B cell (primary cell): ENCODE data around the gene SGPL1. TPM values are rescaled to one million over a fixed set of nuclear protein-coding genes. Genes with fewer than 3 reads are reported as not detected.

Experiments used
- ATAC-seq: fragments of 200-7000 bp; cut with Tn5 transposase; one replicate; pipeline ENCODE4 v1.10.0; 2021; ENCODE audit warnings: low read depth, mild to moderate bottlenecking, moderate number of reproducible peaks, moderate library complexity
- CTCF ChIA-PET: fragments of 350-600 bp; sonication (Branson Sonifier 250); formaldehyde crosslinking; loops from one replicate; lab custom pipeline; 2021; ENCODE audit warnings: antibody characterized with exemption, inconsistent platforms; lab: Charles Lee
- POLR2A ChIA-PET: fragments of 350-600 bp; sonication (Branson Sonifier 250); formaldehyde crosslinking; loops from one replicate; lab custom pipeline; 2021; ENCODE audit warnings: antibody characterized with exemption; lab: Charles Lee
- DNase-seq: peaks from one replicate; pipeline ENCODE4 v3.0.0; 2013
- H2AFZ ChIP-seq: 2 replicates; pipeline ENCODE4 v1.6.1; 2012; ENCODE audit warnings: mild to moderate bottlenecking, low read depth, low read length; ENCODE audit not compliant: insufficient read depth, poor library complexity, severe bottlenecking
- H3K27ac ChIP-seq, 2 donors: 1 replicate in 1 of 2; 2 replicates in 1 of 2; pipeline ENCODE4 v1.5.1; 2012 to 2013; ENCODE audit warnings: low read length in 2 of 2, mild to moderate bottlenecking in 2 of 2, moderate library complexity in 1 of 2
- H3K27me3 ChIP-seq, 4 experiments: fragments of 200-600 bp in 1 of 4; sonication (generic) in 1 of 4; replicated peaks in 1 of 4; 1 replicate in 2 of 4; 2 replicates in 2 of 4; pipeline versions ENCODE4 v1.6.1 to v1.7.0; 2013 to 2016; ENCODE audit warnings: low read length in 3 of 4, mild to moderate bottlenecking in 2 of 4, mixed read lengths in 1 of 4, moderate library complexity in 1 of 4; ENCODE audit not compliant: insufficient read depth in 4 of 4, control insufficient read depth in 3 of 4; ENCODE audit errors: control extremely low read depth in 1 of 4
- H3K36me3 ChIP-seq, 2 experiments: replicated peaks in 1 of 2; 1 replicate in 1 of 2; 2 replicates in 1 of 2; pipeline versions ENCODE4 v1.6.1 to v1.7.1; 2013; ENCODE audit warnings: low read length in 1 of 2; ENCODE audit not compliant: insufficient read depth in 2 of 2, control insufficient read depth in 1 of 2; ENCODE audit errors: control extremely low read depth in 1 of 2, extremely low read depth in 1 of 2
- H3K4me1 ChIP-seq, 2 donors: fragments of 200-600 bp in 1 of 2; sonication (generic) in 1 of 2; 1 replicate in 1 of 2; 2 replicates in 1 of 2; pipeline versions ENCODE4 v1.5.1 to v1.6.1; 2013 to 2017; ENCODE audit warnings: low read length in 2 of 2; ENCODE audit not compliant: control insufficient read depth in 2 of 2, insufficient read depth in 2 of 2
- H3K4me2 ChIP-seq: replicated peaks from 2 replicates; pipeline ENCODE3; 2012; ENCODE audit warnings: mild to moderate bottlenecking, low read depth, low read length; ENCODE audit not compliant: poor library complexity, severe bottlenecking
- H3K4me3 ChIP-seq, 5 experiments: fragments of 200-600 bp in 1 of 5; sonication (generic) in 1 of 5; 1 replicate in 3 of 5; 2 replicates in 2 of 5; pipeline versions ENCODE4 v1.5.1 to v1.7.0; 2011 to 2016; ENCODE audit warnings: low read length in 4 of 5, mild to moderate bottlenecking in 4 of 5, low read depth in 2 of 5, control low read depth in 1 of 5, moderate library complexity in 1 of 5; ENCODE audit not compliant: insufficient read depth in 1 of 5; ENCODE audit errors: control extremely low read depth in 1 of 5, extremely low read depth in 1 of 5
- H3K79me2 ChIP-seq: fragments of 200-600 bp; sonication (generic); one replicate; pipeline ENCODE4 v1.6.0; 2016; ENCODE audit warnings: low read length; ENCODE audit not compliant: control insufficient read depth, insufficient read depth
- H3K9ac ChIP-seq: fragments of 200-600 bp; sonication (generic); 2 replicates; pipeline ENCODE4 v1.6.1; 2017; ENCODE audit warnings: mild to moderate bottlenecking, low read length, moderate library complexity
- H3K9me3 ChIP-seq, 3 donors: one replicate each; pipeline versions ENCODE4 v1.6.1 to v1.7.1; 2013; ENCODE audit warnings: low read length in 2 of 3; ENCODE audit not compliant: control insufficient read depth in 2 of 3, insufficient read depth in 1 of 3; ENCODE audit errors: control extremely low read depth in 1 of 3
- H4K20me1 ChIP-seq: 2 replicates; pipeline ENCODE4 v1.6.0; 2012; ENCODE audit warnings: mild to moderate bottlenecking, low read length; ENCODE audit not compliant: insufficient read depth, control insufficient read depth, poor library complexity, severe bottlenecking
- H3K27ac Mint-ChIP-seq: one replicate; pipeline ENCODE4 v1.8.0; 2021; ENCODE audit warnings: mixed read lengths
- H3K27me3 Mint-ChIP-seq: one replicate; pipeline ENCODE4 v1.8.0; 2021; ENCODE audit warnings: mixed read lengths
- H3K4me1 Mint-ChIP-seq: one replicate; pipeline ENCODE4 v1.8.0; 2021; ENCODE audit warnings: mixed read lengths
- H3K4me3 Mint-ChIP-seq: one replicate; pipeline ENCODE4 v1.8.0; 2021; ENCODE audit warnings: mixed read lengths
- H3K9me3 Mint-ChIP-seq: one replicate; pipeline ENCODE4 v1.8.0; 2022; ENCODE audit warnings: mixed read lengths; ENCODE audit not compliant: insufficient read depth
- CTCF ChIP-seq: fragments of 200-600 bp; IDR thresholded peaks from one replicate; pipeline ENCODE4 v1.8.0; 2022; ENCODE audit warnings: antibody characterized with exemption, mild to moderate bottlenecking
- EZH2 ChIP-seq: IDR thresholded peaks from 2 replicates; pipeline ENCODE4 v1.6.1; 2012; ENCODE audit warnings: borderline replicate concordance, low read depth, mild to moderate bottlenecking, moderate library complexity, low read length; ENCODE audit not compliant: insufficient read depth, poor library complexity, severe bottlenecking
- WGBS: methylation state at CpG from one replicate; pipeline ENCODE4 v1.1.5; 2013; ENCODE audit warnings: missing lambda C conversion rate; ENCODE audit not compliant: insufficient coverage; 5-methylcytosine and 5-hydroxymethylcytosine counted together
- intact Hi-C: fragments of 100-400 bp; cut with micrococcal nuclease; formaldehyde crosslinking; loops from one replicate; pipeline ENCODE4 v1.10.0; 2022
- polyA plus RNA-seq: library from polyadenylated mRNA; depleted of rRNA; stranded (reverse); fragments of >200 nt; gene quantifications from 2 replicates; pipeline ENCODE4 v1.2.3, GENCODE V29; 2012
- total RNA-seq, 2 donors: library from RNA; stranded (reverse); fragments of 120-200 nt in 1 of 2; gene quantifications; 1 replicate in 1 of 2; 2 replicates in 1 of 2; pipeline versions ENCODE4 v1.2.3 to v1.2.4, GENCODE V29; 2013 to 2022

The SGPL1 gene
- total and polyA plus RNA-seq, 2 donors (not counting 1 experiment from before 2014, with no cell fraction given): 9.1 to 46.2 TPM

- DNase-seq: no peak
- no peaks in the 10 kb centered on the region for H4K20me1 ChIP-seq
- no peak overlapping the region for H3K4me3 ChIP-seq
- H3K4me1 Mint-ChIP-seq: no peaks in the 10 kb centered on the region
- H3K36me3 ChIP-seq: no peaks in the 10 kb centered on the region
- no peaks in the 10 kb centered on the region for H3K9me3 Mint-ChIP-seq
- H3K79me2 ChIP-seq: no peaks in the 10 kb centered on the region
- POLR2A ChIA-PET: no interaction called here
- no peak overlapping the region for H3K9ac ChIP-seq
- H3K27ac ChIP-seq: no peak overlapping the region
- no peak overlapping the region for H3K4me3 Mint-ChIP-seq
- no peak overlapping the region for H3K27ac Mint-ChIP-seq
- no peak for ATAC-seq
- peaks cover 0 to 4% (median 0%) of the 10 kb centered on the region in 4 experiments for H3K27me3 ChIP-seq
- H3K4me1 ChIP-seq: no peaks in the 10 kb centered on the region
- TF ChIP-seq EZH2: no peak
- no peak for TF ChIP-seq CTCF
- no peak overlapping the region for H3K4me2 ChIP-seq
- WGBS: 57% methylated on average over 1 of the region's 2 CpGs
- peaks cover 7% of the 10 kb centered on the region for H3K27me3 Mint-ChIP-seq
- intact Hi-C loops: no loop called here
- CTCF ChIA-PET: no interaction called here
- H2AFZ ChIP-seq: no peak overlapping the region
- no peaks in the 10 kb centered on the region for H3K9me3 ChIP-seq
Observed at GRCh38 chr10:70784471-70784870, 31.3 kb upstream of the SGPL1 start.

GRCh38 chr10:70785190-70785589 lies 30.6 kb upstream of the SGPL1 start, which contains the start of gene TBATA:
TSS of gene TBATA (minus strand) at chr10:70785377. CDS start at chr10:70783379, 1,998 bp downstream.
- Histone ChIP-seq H3K79me2 (no peaks in the 10 kb centered on the region), H3K4me2 (no peak within 1 kb of the TSS), H3K4me3 (no peak within 1 kb of the TSS), H3K27me3 (peaks cover 0 to 4% (median 0%) of the 10 kb centered on the region in 4 experiments), H2AFZ (no peak within 1 kb of the TSS), H3K4me1 (no peaks in the 10 kb centered on the region), H3K27ac (no peak within 1 kb of the TSS), H3K36me3 (no peaks in the 10 kb centered on the region), H4K20me1 (no peaks in the 10 kb centered on the region), H3K9me3 (no peaks in the 10 kb centered on the region), H3K9ac (no peak within 1 kb of the TSS)
- TF ChIP-seq EZH2 (no peak), CTCF (no peak)
- no peaks in the 10 kb centered on the region for H3K9me3 Mint-ChIP-seq
- H3K4me3 Mint-ChIP-seq: no peak within 1 kb of the TSS
- intact Hi-C loops: no loop called here
- ATAC-seq: no peak
- DNase-seq: no peak
- H3K4me1 Mint-ChIP-seq: no peaks in the 10 kb centered on the region
- H3K27me3 Mint-ChIP-seq: peaks cover 7% of the 10 kb centered on the region
- H3K27ac Mint-ChIP-seq: no peak within 1 kb of the TSS
- POLR2A ChIA-PET: no interaction called here
- CTCF ChIA-PET: no interaction called here
- whole genome bisulfite sequencing: 27% methylated on average over 3 of the region's 4 CpGs
